ENCODE data around the gene SEBOX. TPM values are rescaled to one million over a fixed set of nuclear protein-coding genes. Genes with fewer than 3 reads are reported as not detected.

SEBOX gene
- total RNA-seq, 4 donors from 2014 or later = not detected

DNA sequence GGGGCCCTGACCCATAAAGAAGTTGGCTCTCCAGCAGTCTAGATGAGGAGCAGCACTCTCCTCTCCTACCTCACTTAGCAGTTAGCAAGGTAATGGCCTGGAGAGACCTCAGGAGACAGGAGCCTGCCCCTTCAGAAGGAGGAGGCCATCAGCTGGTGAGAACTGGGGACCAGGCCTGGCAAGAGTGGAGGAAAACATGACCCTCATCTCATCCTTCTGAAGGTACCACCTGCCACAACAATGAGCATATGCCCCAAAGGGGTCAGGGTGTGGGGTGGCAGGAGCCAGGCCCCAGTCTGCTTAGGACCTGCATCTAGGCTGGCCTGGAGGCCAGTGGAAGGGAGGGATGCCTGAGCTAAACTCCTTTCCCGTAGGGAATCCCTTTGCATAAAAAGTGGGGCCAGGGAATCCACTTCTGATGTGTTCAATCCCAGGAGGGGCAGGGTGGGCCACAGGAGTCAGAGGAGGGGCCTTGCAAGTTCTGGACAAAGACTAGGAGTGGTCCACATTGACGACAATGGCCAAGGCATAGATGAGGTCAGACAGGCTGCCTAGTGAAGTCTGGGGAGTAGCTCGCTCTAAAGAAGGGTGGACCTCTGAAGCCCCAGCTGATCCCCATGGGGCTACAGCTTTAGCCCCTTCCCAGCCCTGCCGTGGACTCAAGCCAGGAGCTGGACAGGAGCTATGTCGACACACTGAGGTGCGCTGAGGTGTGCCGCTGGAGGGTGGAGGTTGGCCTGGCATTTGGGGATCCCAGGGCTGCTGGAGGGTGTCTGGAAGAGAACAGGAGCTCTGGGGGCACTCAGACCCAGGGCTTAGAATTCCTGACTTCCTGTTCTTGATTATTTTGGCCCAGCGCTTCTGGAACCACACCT lies 986 bp downstream of the SEBOX start:
- Histone ChIP-seq H3K4me3 (no peak overlapping the region), H3K27me3 (no peaks in the 10 kb centered on the region), H3K36me3 (peaks cover 44 to 74% (median 71%) of the 10 kb centered on the region in 4 donors), H3K27ac (replicated peaks in 1 of 4) (no peak overlapping the region), H3K9me3 (no peaks in the 10 kb centered on the region), H3K4me1 (no peaks in the 10 kb centered on the region)
- WGBS = 65% methylated on average over 3 of the region's 8 CpGs
- no peak for DNase-seq (ENCODE audit: extremely low spot score)
- no peak for TF ChIP-seq EP300 (IDR thresholded peaks at IDR 0.05)
- TF ChIP-seq POLR2AphosphoS5 (IDR thresholded peaks at IDR 0.05) = no peak
- no peak for TF ChIP-seq POLR2A (IDR thresholded peaks at IDR 0.05; ENCODE audit: low read depth)
- TF ChIP-seq, protein P1, sequence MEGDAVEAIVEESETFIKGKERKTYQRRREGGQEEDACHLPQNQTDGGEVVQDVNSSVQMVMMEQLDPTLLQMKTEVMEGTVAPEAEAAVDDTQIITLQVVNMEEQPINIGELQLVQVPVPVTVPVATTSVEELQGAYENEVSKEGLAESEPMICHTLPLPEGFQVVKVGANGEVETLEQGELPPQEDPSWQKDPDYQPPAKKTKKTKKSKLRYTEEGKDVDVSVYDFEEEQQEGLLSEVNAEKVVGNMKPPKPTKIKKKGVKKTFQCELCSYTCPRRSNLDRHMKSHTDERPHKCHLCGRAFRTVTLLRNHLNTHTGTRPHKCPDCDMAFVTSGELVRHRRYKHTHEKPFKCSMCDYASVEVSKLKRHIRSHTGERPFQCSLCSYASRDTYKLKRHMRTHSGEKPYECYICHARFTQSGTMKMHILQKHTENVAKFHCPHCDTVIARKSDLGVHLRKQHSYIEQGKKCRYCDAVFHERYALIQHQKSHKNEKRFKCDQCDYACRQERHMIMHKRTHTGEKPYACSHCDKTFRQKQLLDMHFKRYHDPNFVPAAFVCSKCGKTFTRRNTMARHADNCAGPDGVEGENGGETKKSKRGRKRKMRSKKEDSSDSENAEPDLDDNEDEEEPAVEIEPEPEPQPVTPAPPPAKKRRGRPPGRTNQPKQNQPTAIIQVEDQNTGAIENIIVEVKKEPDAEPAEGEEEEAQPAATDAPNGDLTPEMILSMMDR (IDR thresholded peaks at IDR 0.05) = no peak
- intact Hi-C loops (cut with DNase I) = no loop called here

DNA sequence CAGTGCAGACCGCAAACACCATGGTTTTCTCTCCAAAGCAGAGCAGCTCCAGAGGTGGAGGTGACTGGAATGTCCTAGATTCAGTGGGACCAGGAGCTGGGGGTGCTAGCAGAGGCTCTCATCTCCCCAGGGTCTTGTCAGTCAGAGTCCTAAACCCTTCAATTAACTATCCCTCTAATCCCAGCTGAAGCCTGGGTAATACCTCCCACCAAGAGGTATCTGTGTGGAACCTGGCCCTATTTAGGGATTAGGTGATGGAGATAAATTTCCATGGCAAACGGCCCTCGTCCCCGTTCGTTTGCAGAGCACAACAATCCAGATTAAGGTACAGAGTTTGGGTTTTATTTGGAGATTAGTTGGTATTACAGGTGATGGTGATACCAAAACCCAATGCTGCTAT lies 1.8 kb downstream of the SEBOX start:
- intact Hi-C loops (cut with DNase I) = no loop called here
- DNase-seq (ENCODE audit: extremely low spot score) = no peak
- Histone ChIP-seq H3K27me3 (no peaks in the 10 kb centered on the region), H3K4me1 (peaks cover 5 to 8% (median 6%) of the 10 kb centered on the region in 4 donors), H3K9me3 (no peaks in the 10 kb centered on the region), H3K4me3 (no peak overlapping the region), H3K27ac (replicated peaks in 1 of 4) (no peak overlapping the region), H3K36me3 (peaks cover 44 to 75% (median 73%) of the 10 kb centered on the region in 4 donors)
- TF ChIP-seq, protein P1 (IDR thresholded peaks at IDR 0.05) = no peak
- TF ChIP-seq POLR2AphosphoS5 (IDR thresholded peaks at IDR 0.05) = no peak
- TF ChIP-seq EP300 (IDR thresholded peaks at IDR 0.05) = no peak
- no peak for TF ChIP-seq POLR2A (IDR thresholded peaks at IDR 0.05; ENCODE audit: low read depth)
- WGBS = 94% methylated on average over 5 of the region's 5 CpGs

DNA sequence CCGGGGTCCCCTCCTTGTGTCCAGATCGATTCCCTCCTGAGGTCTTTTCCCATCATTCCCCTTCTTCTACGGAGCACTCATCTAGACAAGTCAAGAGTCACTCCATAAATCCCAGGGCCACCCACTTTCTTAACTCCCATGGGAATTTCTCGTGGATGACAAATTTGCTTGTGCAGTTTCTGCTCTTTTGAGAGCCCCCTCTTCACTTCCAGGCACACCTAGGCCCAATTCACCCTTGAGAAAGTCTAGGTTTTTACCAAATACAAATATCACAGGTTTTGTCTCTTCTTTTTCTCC lies 7.2 kb downstream of the SEBOX start:
- Histone ChIP-seq H3K27ac (replicated peaks in 1 of 4) (peak overlapping the region; percentile 86 to 95 (median 95)), H3K4me1 (peaks cover 21 to 37% (median 29%) of the 10 kb centered on the region in 4 donors), H3K4me3 (peak overlapping the region; percentile 92 to 99 (median 94)), H3K27me3 (no peaks in the 10 kb centered on the region), H3K9me3 (no peaks in the 10 kb centered on the region), H3K36me3 (peaks cover 48 to 70% (median 61%) of the 10 kb centered on the region in 4 donors)
- TF ChIP-seq POLR2A (IDR thresholded peaks at IDR 0.05; ENCODE audit: low read depth) = no peak
- TF ChIP-seq, protein P1 (IDR thresholded peaks at IDR 0.05) = no peak
- TF ChIP-seq EP300 (IDR thresholded peaks at IDR 0.05) = no peak
- no peak for TF ChIP-seq POLR2AphosphoS5 (IDR thresholded peaks at IDR 0.05)
- 4% methylated on average over 4 of the region's 4 CpGs for WGBS
- intact Hi-C loops (cut with DNase I) = no loop called here
- DNase-seq (ENCODE audit: extremely low spot score) = no peak

DNA sequence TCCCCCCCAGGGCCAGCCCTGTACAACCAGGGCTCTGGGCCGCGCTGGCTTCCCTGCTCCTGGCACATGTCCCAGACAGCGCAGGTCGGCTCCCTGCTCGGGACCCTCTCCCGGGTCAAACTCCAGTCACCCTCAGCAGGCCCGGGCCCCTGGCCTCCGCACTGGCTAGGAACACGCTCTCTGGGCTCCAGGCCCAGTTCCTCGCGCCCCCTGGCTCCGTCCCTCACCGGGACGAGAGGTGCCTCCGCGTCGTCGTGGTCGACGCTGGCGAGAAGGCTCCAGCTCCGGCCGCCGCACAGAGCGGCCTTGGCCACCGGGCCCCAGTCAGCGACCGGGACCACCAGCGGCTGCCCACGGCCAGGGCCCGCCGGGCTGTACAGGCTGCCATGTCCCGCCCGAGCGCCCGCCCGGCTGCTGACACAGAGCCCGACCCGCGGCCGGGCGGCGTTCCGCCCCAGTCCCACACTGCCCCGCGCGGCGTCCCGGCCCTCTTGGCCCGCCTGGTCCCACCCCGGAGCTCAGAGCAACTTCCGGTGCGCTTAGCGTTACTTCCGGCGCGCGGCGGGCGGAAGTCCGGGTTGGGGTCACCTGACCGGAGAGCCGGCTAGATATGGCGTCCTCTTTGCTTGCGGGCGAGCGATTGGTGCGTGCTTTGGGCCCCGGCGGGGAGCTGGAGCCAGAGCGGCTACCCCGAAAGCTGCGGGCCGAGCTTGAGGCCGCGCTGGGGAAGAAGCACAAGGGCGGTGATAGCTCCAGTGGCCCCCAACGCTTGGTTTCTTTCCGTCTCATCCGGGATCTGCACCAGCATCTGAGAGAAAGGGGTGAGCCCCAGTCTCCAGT lies 7.7 kb downstream of the SEBOX start, which contains the start of gene POLDIP2:
POLDIP2 (minus strand) TSS at position 467 of the 840 bp plus-strand sequence; CDS start at position 388, 79 bp downstream.
- Histone ChIP-seq H3K9me3 (no peaks in the 10 kb centered on the region), H3K4me3 (peak within 1 kb of the TSS; percentile 92 to 99 (median 94)), H3K27me3 (no peaks in the 10 kb centered on the region), H3K4me1 (peaks cover 21 to 37% (median 29%) of the 10 kb centered on the region in 4 donors), H3K27ac (replicated peaks in 1 of 4) (peak within 1 kb of the TSS; percentile 86 to 95 (median 95)), H3K36me3 (peaks cover 51 to 70% (median 61%) of the 10 kb centered on the region in 4 donors)
- intact Hi-C loops (cut with DNase I) = no loop called here
- peak; percentile 99 for DNase-seq (ENCODE audit: extremely low spot score)
- 0% methylated on average over 9 of the region's 80 CpGs for WGBS
- TF ChIP-seq POLR2AphosphoS5 (IDR thresholded peaks at IDR 0.05) (peak; percentile 93 to 99), POLR2A (IDR thresholded peaks at IDR 0.05; ENCODE audit: low read depth) (peak; percentile 93), EP300 (IDR thresholded peaks at IDR 0.05) (no peak)
- TF ChIP-seq, protein P1 (IDR thresholded peaks at IDR 0.05) = peak in 1 of 3 experiments; percentile 38

Data from esophagus muscularis mucosa (tissue), 4 donors.